DND-41 (cell line): ENCODE data around the gene LRRC23.

Experiments used
- ATAC-seq: fragments of 200-7000 bp; cut with Tn5 transposase; 3 replicates; pipeline ENCODE4 v1.9.1; 2021; ENCODE audit warnings: low read depth; ENCODE audit not compliant: insufficient read depth
- DNase-seq: peaks from one replicate; pipeline ENCODE4 v3.0.0-alpha.2; 2020
- H2AFZ ChIP-seq: 2 replicates; pipeline ENCODE4 v1.6.0; 2012; ENCODE audit warnings: low read depth, low read length
- H3K27ac ChIP-seq: 2 replicates; pipeline ENCODE4 v1.5.1; 2012; ENCODE audit warnings: low read length, inconsistent platforms
- H3K27me3 ChIP-seq: fragments of 200-600 bp; sonication (generic); 2 replicates; pipeline ENCODE4 v1.6.0; 2012; ENCODE audit warnings: low read length, mild to moderate bottlenecking, inconsistent platforms; ENCODE audit not compliant: insufficient read depth, poor library complexity
- H3K36me3 ChIP-seq: 2 replicates; pipeline ENCODE4 v1.5.1; 2012; ENCODE audit warnings: low read length, inconsistent platforms; ENCODE audit not compliant: insufficient read depth
- H3K4me1 ChIP-seq: 2 replicates; pipeline ENCODE4 v1.5.1; 2012; ENCODE audit warnings: mild to moderate bottlenecking, low read length; ENCODE audit not compliant: insufficient read depth
- H3K4me2 ChIP-seq: 2 replicates; pipeline ENCODE4 v1.6.0; 2012; ENCODE audit warnings: mild to moderate bottlenecking, moderate library complexity, low read length, inconsistent platforms; ENCODE audit not compliant: insufficient read depth
- H3K4me3 ChIP-seq, 2 experiments: fragments of 200-600 bp in 1 of 2; shearing (Covaris generic) in 1 of 2; 2 replicates each; pipeline ENCODE4 v1.5.1; 2012 to 2016; ENCODE audit warnings: inconsistent platforms in 2 of 2, low read length in 2 of 2, mild to moderate bottlenecking in 2 of 2, low read depth in 1 of 2, moderate library complexity in 1 of 2
- H3K79me2 ChIP-seq: 2 replicates; pipeline ENCODE4 v1.6.0; 2012; ENCODE audit warnings: low read length, inconsistent platforms; ENCODE audit not compliant: insufficient read depth
- H3K9ac ChIP-seq: 2 replicates; pipeline ENCODE4 v1.6.0; 2012; ENCODE audit warnings: low read depth, mild to moderate bottlenecking, inconsistent platforms, low read length, moderate library complexity
- H3K9me3 ChIP-seq: 2 replicates; pipeline ENCODE4 v1.5.1; 2012; ENCODE audit warnings: low read length, moderate library complexity, mild to moderate bottlenecking, inconsistent platforms; ENCODE audit not compliant: insufficient read depth, severe bottlenecking
- H4K20me1 ChIP-seq: 2 replicates; pipeline ENCODE4 v1.6.0; 2012; ENCODE audit warnings: low read length; ENCODE audit not compliant: insufficient read depth
- CTCF ChIP-seq: IDR thresholded peaks from 2 replicates; pipeline ENCODE4 v1.5.1; 2012; ENCODE audit warnings: borderline replicate concordance, low read length, moderate library complexity, mild to moderate bottlenecking; ENCODE audit not compliant: poor library complexity, severe bottlenecking; ENCODE audit errors: extremely low read depth
- EZH2 ChIP-seq: IDR thresholded peaks from 3 replicates; pipeline ENCODE4 v1.6.1; 2012; ENCODE audit warnings: borderline replicate concordance, low read depth, mild to moderate bottlenecking, moderate library complexity, low read length, inconsistent platforms; ENCODE audit not compliant: severe bottlenecking

LRRC23 gene

GRCh38 chr12:6943722-6944380 is 39.2 kb downstream of the LRRC23 start, which contains the start of the genes C12orf57 and RNU7-1:
C12orf57 (plus strand) TSS chr12:6944022; CDS start chr12:6944122, 100 bp downstream.
RNU7-1 (plus strand) TSS chr12:6943816.
- DNase-seq = peak; percentile 92
- Histone ChIP-seq H3K4me3 (peak within 1 kb of the TSS; percentile 58 to 88), H3K4me2 (peak within 1 kb of the TSS; percentile 94), H3K4me1 (peaks cover 44% of the 10 kb centered on the region), H3K27ac (peak within 1 kb of the TSS; percentile 99), H3K79me2 (peaks cover 15% of the 10 kb centered on the region), H2AFZ (peak within 1 kb of the TSS; percentile 91), H3K27me3 (no peaks in the 10 kb centered on the region), H4K20me1 (no peaks in the 10 kb centered on the region), H3K9me3 (no peaks in the 10 kb centered on the region), H3K36me3 (peaks cover 45% of the 10 kb centered on the region), H3K9ac (peak within 1 kb of the TSS; percentile 93)
- TF ChIP-seq EZH2 = no peak
- TF ChIP-seq CTCF = no peak
- ATAC-seq = peak; percentile 79

- no peaks in the 10 kb centered on the region for H3K9me3 ChIP-seq
- peaks cover 38% of the 10 kb centered on the region for H3K36me3 ChIP-seq
- H3K4me1 ChIP-seq = peaks cover 40% of the 10 kb centered on the region
- peak overlapping the region; percentile 94 for H3K4me2 ChIP-seq
- TF ChIP-seq CTCF (peak; percentile 97), EZH2 (no peak)
- peaks cover 11% of the 10 kb centered on the region for H3K79me2 ChIP-seq
- ATAC-seq (peak; percentile 72), DNase-seq (peak; percentile 93)
- H3K9ac ChIP-seq = peak overlapping the region; percentile 93
- H3K27ac ChIP-seq = peak overlapping the region; percentile 99
- H3K27me3 ChIP-seq = no peaks in the 10 kb centered on the region
- peak overlapping the region; percentile 58 to 88 for H3K4me3 ChIP-seq
- no peaks in the 10 kb centered on the region for H4K20me1 ChIP-seq
- H2AFZ ChIP-seq = peak overlapping the region; percentile 91
These were observed 40.0 kb downstream of the LRRC23 start for GRCh38 chr12:6944381-6945186.

GRCh38 chr12:6945613-6946012 is 41.0 kb downstream of the LRRC23 start:
- Histone ChIP-seq H3K27me3 (no peaks in the 10 kb centered on the region), H3K79me2 (peaks cover 11% of the 10 kb centered on the region), H3K9ac (peak overlapping the region; percentile 93), H4K20me1 (no peaks in the 10 kb centered on the region), H3K9me3 (no peaks in the 10 kb centered on the region), H3K4me2 (peak overlapping the region; percentile 94), H3K4me1 (peaks cover 41% of the 10 kb centered on the region), H2AFZ (no peak overlapping the region), H3K4me3 (peak overlapping the region in 1 of 2 experiments; percentile 88; a peak in 2 of 4 replicates), H3K27ac (peak overlapping the region; percentile 99), H3K36me3 (peaks cover 33% of the 10 kb centered on the region)
- ATAC-seq (no peak), DNase-seq (no peak)
- TF ChIP-seq EZH2 (no peak), CTCF (no peak)
